Measurements from ENCODE around the gene TBC1D16. TPM values are rescaled to one million over a fixed set of nuclear protein-coding genes. Genes with fewer than 3 reads are reported as not detected.
A peak's percentile ranks its signal among the peaks of the same experiment; 100 is the strongest.
"Not testable (repeated sequence)": the region's sequence is repeated elsewhere in the genome, so short reads cannot be mapped to it uniquely, and the experiment has no call there.

Gene TBC1D16
- total RNA-seq, 4 donors from 2014 or later: 9.1 to 28.0 (median 22.3) TPM

- DNase-seq (ENCODE audit: low spot score in 2 of 2): no peak
- 94 to 96% methylated on average over 13 of the region's 13 CpGs for WGBS, 2 donors
- intact Hi-C loops (cut with DNase I; ENCODE audit: low total_unique reads): loop anchor here (5.0 to 10.0 kb wide), 2 partner anchors 190 to 252 kb away; no protein-coding TSS in a partner anchor
- H3K4me3 ChIP-seq (ENCODE audit: low read depth, poor library complexity, severe bottlenecking): no peak overlapping the region
- no peak for TF ChIP-seq POLR2A (IDR thresholded peaks at IDR 0.05)
- no peak for TF ChIP-seq CTCF (IDR thresholded peaks at IDR 0.05)
Observed at GRCh38 chr17:79994602-79995001, 41.1 kb downstream of the TBC1D16 start.

GRCh38 chr17:79994228-79994569 lies 41.5 kb downstream of the TBC1D16 start:
- WGBS, 2 donors: 73 to 92% methylated on average over 4 of the region's 4 CpGs
- DNase-seq (ENCODE audit: low spot score in 2 of 2); H3K4me3 ChIP-seq (ENCODE audit: low read depth, poor library complexity, severe bottlenecking): not testable (repeated sequence)
- intact Hi-C loops (cut with DNase I; ENCODE audit: low total_unique reads): loop anchor here (5.0 to 10.0 kb wide), 2 partner anchors 189 to 252 kb away; no protein-coding TSS in a partner anchor

- DNase-seq (ENCODE audit: low spot score in 2 of 2): peak; percentile 86 to 96
- H3K4me3 ChIP-seq (ENCODE audit: low read depth, poor library complexity, severe bottlenecking): no peak overlapping the region
- TF ChIP-seq CTCF (IDR thresholded peaks at IDR 0.05) (no peak), POLR2A (IDR thresholded peaks at IDR 0.05) (no peak)
- intact Hi-C loops (cut with DNase I; ENCODE audit: low total_unique reads): loop anchor here (1.0 to 10.0 kb wide), 3 partner anchors 41 to 251 kb away; no protein-coding TSS in a partner anchor
- WGBS, 2 donors: 49 to 61% methylated on average over 19 to 22 of the region's 22 CpGs
Observed at GRCh38 chr17:79993390-79994227, 42.1 kb downstream of the TBC1D16 start.

GRCh38 chr17:79992649-79993389 lies 42.9 kb downstream of the TBC1D16 start:
- WGBS, 2 donors: 76 to 77% methylated on average over 10 of the region's 10 CpGs
- H3K4me3 ChIP-seq (ENCODE audit: low read depth, poor library complexity, severe bottlenecking): no peak overlapping the region
- TF ChIP-seq CTCF (IDR thresholded peaks at IDR 0.05) (no peak), POLR2A (IDR thresholded peaks at IDR 0.05) (no peak)
- intact Hi-C loops (cut with DNase I; ENCODE audit: low total_unique reads): loop anchor here (1.0 to 10.0 kb wide), 3 partner anchors 41 to 251 kb away; no protein-coding TSS in a partner anchor
- DNase-seq (ENCODE audit: low spot score in 2 of 2): no peak

GRCh38 chr17:79991924-79992648 lies 43.6 kb downstream of the TBC1D16 start:
- H3K4me3 ChIP-seq (ENCODE audit: low read depth, poor library complexity, severe bottlenecking): no peak overlapping the region
- TF ChIP-seq POLR2A (IDR thresholded peaks at IDR 0.05) (no peak), CTCF (IDR thresholded peaks at IDR 0.05) (no peak)
- no peak for DNase-seq (ENCODE audit: low spot score in 2 of 2)
- 18 to 29% methylated on average over 28 to 41 of the region's 44 CpGs for WGBS, 2 donors
- intact Hi-C loops (cut with DNase I; ENCODE audit: low total_unique reads): loop anchor here (5.0 to 10.0 kb wide), 2 partner anchors 187 to 250 kb away; no protein-coding TSS in a partner anchor

Data from lower leg skin (tissue), 4 donors.